Suprapubic skin (tissue), 4 donors: ENCODE data around the gene CCND3.

Experiments
- POLR2A ChIP-seq, 2 donors: fragments of 450-650 bp; IDR thresholded peaks; one replicate each; pipeline ENCODE4 v1.6.1; 2017; ENCODE audit warnings: antibody characterized with exemption in 2 of 2, mild to moderate bottlenecking in 2 of 2, moderate library complexity in 2 of 2
- POLR2AphosphoS5 ChIP-seq, 3 donors: sonication (generic); formaldehyde crosslinking; IDR thresholded peaks; one replicate each; pipeline ENCODE4 v1.6.1; 2017; ENCODE audit warnings: antibody characterized with exemption in 3 of 3
- TF ChIP-seq, protein P1 (sequence below), 2 donors: fragments of 200-600 bp in 1 of 2; fragments of 450-650 bp in 1 of 2; sonication (generic) in 1 of 2; IDR thresholded peaks; one replicate each; pipeline ENCODE4 v1.5.1; 2016 to 2019; ENCODE audit warnings: antibody characterized with exemption in 2 of 2, mild to moderate bottlenecking in 1 of 2, moderate library complexity in 1 of 2

DNA sequence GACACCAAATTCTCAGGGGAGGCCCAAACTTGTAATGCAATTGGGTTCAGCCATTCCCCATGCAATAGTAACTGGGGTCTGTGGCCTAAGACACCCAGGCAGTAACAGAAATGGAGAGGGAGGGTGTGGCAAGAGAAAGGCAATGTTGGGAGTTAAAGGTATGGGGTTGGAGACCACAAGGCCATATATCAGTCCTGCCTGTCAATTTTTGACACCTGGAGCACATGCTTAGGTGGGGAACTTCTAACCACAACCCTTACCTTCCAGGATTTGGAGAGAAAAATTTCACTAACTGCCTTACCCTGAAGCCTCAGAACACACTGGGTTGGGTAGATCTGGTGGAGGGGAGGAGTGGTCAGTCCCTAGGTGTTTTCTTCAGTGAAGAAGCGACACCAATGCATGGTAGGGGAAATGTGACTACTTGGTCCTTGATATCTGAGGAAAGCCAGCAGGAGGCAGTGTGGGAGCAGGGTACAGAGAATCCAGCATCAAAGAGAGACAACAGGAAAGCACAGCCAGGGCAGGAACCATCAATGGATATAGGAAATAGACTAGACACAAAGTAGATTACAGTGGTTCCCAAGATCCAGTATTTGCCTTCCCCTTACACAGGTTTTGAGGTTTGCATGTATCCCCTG lies 39.6 kb downstream of the CCND3 start:
- TF ChIP-seq, protein P1, sequence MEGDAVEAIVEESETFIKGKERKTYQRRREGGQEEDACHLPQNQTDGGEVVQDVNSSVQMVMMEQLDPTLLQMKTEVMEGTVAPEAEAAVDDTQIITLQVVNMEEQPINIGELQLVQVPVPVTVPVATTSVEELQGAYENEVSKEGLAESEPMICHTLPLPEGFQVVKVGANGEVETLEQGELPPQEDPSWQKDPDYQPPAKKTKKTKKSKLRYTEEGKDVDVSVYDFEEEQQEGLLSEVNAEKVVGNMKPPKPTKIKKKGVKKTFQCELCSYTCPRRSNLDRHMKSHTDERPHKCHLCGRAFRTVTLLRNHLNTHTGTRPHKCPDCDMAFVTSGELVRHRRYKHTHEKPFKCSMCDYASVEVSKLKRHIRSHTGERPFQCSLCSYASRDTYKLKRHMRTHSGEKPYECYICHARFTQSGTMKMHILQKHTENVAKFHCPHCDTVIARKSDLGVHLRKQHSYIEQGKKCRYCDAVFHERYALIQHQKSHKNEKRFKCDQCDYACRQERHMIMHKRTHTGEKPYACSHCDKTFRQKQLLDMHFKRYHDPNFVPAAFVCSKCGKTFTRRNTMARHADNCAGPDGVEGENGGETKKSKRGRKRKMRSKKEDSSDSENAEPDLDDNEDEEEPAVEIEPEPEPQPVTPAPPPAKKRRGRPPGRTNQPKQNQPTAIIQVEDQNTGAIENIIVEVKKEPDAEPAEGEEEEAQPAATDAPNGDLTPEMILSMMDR (IDR thresholded peaks at IDR 0.05) = no peak
- TF ChIP-seq POLR2A (IDR thresholded peaks at IDR 0.05) = no peak
- TF ChIP-seq POLR2AphosphoS5 (IDR thresholded peaks at IDR 0.05) = no peak
